C4-2B (cell line): Measurements from ENCODE around the gene EIF2S2.

Source experiments
- ZFX ChIP-seq: fragments of 450-650 bp; IDR thresholded peaks from 2 replicates; pipeline ENCODE4 v1.6.1; 2017
- TF ChIP-seq, protein P1 (sequence below): fragments of 450-650 bp; conservative IDR thresholded peaks from 2 replicates; pipeline ENCODE4 v1.5.1; 2017; ENCODE audit warnings: mild to moderate bottlenecking

DNA sequence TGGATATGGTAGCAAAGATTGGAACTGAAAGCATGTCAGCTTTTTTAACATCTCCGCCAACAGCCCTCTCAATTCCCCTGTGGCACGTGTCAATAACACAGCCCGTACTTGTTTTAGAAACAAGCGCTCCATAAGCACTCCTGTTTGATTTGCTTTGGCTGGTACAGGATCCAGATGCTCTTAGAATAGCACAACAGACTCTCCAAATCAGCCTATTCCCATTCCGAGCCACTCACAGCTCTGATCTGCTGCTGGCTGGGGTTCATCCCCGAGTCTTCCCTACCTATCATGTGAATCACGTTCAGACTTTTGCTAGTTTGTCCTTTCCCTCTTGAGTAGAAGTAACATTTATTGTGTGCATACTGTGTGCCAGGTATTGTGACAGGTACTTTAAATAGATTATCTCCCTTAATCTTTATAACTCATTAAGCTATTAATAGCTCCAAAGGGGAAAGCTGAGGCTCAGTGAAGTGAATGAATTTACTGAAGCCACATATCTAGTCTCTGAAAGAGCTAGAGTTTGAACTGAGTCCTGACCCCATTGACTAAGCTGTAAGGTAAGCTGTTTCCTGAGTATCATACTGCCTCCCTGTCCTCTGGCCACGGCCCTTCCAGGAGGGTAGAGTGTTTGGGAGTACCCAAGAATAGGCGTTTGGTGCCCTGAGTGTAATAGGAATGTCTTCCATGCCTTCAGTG, 71.6 kb downstream of the EIF2S2 start:
- TF ChIP-seq, protein P1, sequence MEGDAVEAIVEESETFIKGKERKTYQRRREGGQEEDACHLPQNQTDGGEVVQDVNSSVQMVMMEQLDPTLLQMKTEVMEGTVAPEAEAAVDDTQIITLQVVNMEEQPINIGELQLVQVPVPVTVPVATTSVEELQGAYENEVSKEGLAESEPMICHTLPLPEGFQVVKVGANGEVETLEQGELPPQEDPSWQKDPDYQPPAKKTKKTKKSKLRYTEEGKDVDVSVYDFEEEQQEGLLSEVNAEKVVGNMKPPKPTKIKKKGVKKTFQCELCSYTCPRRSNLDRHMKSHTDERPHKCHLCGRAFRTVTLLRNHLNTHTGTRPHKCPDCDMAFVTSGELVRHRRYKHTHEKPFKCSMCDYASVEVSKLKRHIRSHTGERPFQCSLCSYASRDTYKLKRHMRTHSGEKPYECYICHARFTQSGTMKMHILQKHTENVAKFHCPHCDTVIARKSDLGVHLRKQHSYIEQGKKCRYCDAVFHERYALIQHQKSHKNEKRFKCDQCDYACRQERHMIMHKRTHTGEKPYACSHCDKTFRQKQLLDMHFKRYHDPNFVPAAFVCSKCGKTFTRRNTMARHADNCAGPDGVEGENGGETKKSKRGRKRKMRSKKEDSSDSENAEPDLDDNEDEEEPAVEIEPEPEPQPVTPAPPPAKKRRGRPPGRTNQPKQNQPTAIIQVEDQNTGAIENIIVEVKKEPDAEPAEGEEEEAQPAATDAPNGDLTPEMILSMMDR, result no peak
- no peak for TF ChIP-seq ZFX
